ENCODE data around the gene CNKSR3.
A peak's percentile ranks its signal among the peaks of the same experiment; 100 is the strongest.
"Not testable (repeated sequence)": the region's sequence is repeated elsewhere in the genome, so short reads cannot be mapped to it uniquely, and the experiment has no call there.

The CNKSR3 gene

GRCh38 chr6:154526996-154527395 lies 16.5 kb upstream of the CNKSR3 start:
- no peak for DNase-seq

DNA sequence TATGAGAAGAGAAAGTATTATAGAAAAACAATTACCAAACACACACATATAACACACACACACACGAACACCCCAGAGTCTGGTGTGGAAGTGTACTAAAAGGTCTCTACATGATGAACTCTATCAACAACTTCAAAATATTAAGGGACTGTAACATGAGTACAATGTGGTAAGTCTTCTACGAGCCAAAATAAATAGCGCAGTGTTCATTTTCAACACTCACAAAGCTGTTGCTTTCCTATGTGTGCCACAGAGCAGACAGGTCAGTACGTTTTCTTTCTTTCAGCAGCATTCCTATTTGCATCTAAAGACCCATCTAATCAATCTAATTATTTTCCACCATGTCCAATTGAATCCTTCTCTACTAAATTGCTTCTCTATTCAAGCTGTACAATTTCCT lies 12.1 kb upstream of the CNKSR3 start:
- DNase-seq = no peak

- no peak for DNase-seq
Measured at GRCh38 chr6:154521412-154521811, 10.9 kb upstream of the CNKSR3 start.

GRCh38 chr6:154520280-154520679 lies 9.8 kb upstream of the CNKSR3 start:
- DNase-seq = no peak

DNA sequence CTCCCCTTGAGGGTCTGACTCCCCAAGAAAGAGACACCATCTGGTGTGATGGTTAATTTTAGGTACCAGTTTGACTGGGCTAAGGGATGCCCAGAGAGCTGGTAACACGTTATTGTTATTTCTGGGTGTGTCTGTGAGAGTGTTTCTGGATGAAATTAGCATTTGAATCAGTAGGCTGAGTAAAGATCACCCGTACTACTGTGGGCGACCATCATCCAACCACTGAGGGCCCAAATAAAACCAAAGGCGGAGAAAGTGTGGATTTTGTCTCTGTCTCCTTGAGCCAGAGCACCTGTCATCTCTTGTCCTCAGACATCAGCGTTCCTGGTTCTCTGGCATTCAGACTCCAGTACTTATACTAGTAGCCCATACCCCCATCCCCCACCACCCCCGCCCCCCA lies 7.9 kb upstream of the CNKSR3 start:
- DNase-seq = no peak

DNA sequence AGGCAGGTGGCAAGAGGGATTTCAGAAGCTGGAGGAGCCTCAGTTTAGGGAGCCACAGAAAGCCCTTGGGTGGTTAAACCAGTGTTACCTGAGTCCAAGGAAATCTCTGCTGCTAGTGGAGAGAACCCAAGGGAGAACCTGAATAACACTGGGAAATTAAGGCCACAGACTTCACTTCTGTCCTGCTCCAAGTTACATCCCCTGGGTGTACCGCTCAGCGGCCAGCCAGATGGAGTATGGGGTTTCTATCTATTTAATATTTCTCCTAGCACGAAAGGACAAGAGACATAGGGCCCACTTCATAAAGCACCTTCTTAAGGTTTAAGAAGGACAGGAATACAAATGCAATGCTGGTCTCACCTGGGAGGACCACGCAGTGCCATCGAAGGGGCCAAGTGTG lies 5.8 kb upstream of the CNKSR3 start:
- DNase-seq = no peak

DNA sequence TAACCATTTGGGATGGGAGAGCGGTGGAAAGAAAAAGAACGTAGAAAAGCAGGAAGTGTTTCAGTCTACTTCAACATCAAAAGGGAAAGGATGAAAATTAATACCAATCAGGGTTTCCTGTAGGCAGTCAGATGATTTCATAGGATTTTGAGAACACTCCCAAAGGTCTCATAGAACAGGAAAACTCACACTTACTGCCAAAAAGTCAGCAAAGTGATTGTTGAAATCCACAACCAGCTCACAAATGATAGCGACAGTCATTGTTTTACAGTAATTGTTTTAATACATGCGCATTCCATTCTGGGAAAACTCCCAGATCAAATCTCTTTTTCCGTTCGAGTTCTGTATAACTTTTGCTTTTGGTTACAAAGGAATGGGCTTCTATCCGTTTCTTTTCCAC lies 5.3 kb upstream of the CNKSR3 start:
- no peak for DNase-seq

- DNase-seq = not testable (repeated sequence)
Measured at GRCh38 chr6:154515076-154515475, 4.6 kb upstream of the CNKSR3 start.

GRCh38 chr6:154514481-154514880 lies 4.0 kb upstream of the CNKSR3 start:
- no peak for DNase-seq

GRCh38 chr6:154513601-154514320 lies 3.3 kb upstream of the CNKSR3 start:
- DNase-seq = no peak

GRCh38 chr6:154512201-154512600 lies 1.7 kb upstream of the CNKSR3 start:
- DNase-seq = no peak

GRCh38 chr6:154511791-154512190 lies 1.3 kb upstream of the CNKSR3 start:
- no peak for DNase-seq

DNA sequence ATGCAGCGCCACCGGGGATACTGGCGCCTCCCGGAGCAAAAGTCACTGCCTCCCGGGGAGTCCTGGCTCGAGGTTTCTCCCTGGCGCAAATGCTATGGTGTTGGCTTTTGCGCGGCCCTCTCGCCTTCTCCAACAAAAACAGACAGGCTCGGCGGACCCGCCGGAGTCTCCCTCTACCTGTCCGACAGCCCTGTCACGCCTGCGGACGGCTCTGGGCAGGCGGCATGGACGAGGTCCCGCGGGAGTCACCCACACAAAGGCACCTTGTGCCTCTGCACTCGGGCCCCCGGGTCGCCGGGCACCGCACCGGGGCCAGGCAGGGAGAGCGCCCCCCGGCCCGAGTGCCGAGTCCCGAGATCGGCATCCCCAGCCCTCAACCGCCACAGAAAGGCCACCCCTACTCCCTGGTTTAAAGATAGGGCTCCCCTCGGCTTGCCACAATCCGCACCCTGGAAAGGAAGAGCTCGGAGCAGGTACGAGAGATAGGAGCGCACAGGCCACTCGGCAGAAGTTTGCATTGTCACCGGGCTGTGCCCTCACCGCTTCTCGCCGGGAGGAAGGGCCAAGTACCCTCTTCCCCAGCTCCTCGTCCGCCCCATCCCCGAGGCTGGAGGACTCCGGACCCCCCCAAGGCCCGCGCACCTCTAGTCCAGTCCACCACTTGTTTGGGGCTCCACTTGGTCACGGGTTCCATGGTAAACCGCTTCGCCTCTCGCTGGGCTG lies 903 bp downstream of the CNKSR3 start:
- peak; percentile 16 for DNase-seq

DNA sequence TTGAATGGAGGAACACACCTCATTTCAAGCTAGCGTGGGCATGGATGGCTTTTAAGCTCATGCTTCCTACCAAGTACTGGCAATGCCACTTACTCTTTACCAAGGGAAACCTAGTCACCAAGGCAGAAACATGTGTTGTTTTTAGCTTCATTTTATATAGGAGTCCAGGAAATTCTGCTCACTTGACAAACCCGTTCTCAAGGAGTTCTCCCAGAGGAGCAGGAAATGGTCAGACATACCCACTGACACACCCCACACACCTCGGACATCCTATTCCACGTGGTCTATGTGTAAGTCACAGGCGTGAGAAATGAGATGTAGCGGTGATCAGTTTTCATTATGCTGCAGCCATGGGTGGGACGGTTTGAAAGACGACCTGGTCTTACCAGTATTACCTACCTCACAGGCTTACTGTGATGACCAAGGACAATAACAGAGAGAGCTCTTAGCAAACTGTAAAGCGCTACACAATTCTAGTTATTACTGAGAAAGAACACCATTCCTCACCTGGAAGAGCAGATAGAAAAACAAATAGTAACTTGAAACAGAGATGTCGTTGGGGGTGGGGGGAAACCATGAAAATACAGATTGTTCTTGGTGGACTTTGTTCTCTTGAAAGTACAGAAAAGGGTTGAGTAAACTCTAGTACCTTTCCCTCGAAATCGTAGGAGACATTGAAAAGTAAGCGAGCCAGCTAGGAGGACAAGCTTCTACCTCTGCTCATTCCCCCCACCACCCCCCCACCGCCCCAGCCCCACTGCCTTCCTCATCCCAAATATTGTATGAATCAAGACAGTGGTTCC lies 1.7 kb downstream of the CNKSR3 start:
- no peak for DNase-seq

- DNase-seq = no peak
Measured at GRCh38 chr6:154506991-154507898, 3.2 kb downstream of the CNKSR3 start.

GRCh38 chr6:154506582-154506981 lies 3.9 kb downstream of the CNKSR3 start:
- no peak for DNase-seq

DNA sequence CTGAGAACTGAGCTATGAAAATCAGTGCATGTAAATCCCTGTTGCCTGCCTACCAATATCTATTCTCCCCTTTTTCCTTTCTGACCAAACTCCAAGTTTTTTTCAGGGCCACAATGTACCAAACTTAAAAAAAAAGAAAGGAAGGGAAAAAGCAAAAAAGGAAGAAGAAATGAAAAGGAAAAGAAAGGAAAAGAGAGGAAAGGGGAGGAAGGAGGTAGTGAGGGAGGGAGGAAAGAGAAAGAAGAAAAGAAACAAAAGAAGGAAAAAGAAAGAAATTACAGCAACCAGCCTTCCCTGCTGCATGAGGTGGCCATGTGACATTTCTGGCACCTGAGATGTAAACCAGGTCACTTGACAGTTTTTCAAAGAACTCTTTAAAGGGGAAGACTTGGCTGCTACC lies 4.4 kb downstream of the CNKSR3 start:
- DNase-seq = no peak

DNA sequence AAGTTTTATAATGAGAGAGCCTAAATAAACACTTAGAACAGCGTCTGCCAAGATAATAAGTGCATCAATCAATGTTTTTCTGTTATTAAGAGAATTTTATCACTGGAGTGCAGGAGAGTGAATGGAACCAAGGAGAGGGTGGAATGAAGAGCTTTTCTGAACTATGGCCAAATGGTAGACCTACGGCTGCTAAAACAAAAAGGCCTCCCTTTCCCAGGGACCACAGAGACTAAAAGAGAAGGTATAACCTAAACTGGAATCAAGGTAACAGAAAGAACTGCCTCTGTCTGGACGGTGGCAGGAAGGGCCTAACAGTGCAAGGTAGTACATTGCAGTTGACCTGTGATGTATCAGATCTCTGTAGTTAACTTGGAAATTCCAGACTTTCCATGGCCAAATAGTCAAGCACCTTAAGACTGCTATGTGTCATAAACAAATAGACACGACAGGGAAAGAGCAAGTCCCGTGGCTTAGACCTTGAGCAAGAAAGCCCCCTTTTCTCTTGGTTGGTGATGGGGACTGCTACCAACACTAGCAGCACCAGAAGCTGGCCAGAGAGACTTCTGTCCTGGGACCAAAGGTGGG lies 5.5 kb downstream of the CNKSR3 start:
- no peak for DNase-seq

GRCh38 chr6:154504102-154504501 lies 6.4 kb downstream of the CNKSR3 start:
- DNase-seq = no peak

- DNase-seq = no peak
Measured at GRCh38 chr6:154503658-154504057, 6.8 kb downstream of the CNKSR3 start.

GRCh38 chr6:154502553-154502952 lies 7.9 kb downstream of the CNKSR3 start:
- peak; percentile 43 for DNase-seq

DNA sequence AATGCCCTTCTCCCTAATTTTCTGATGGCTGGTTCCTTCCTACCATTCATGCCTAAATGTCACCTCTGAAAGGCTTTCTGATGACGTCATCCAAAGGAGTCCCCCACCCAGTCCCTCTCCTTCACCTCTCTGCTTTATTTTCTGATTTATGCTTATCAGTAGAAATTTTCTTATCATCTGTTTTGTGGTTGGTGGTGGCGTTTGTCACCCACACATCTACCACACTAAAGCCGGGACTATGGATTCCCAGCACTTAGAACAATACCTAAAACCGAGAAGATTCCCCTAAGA lies 9.0 kb downstream of the CNKSR3 start:
- no peak for DNase-seq
